ENCODE results near the gene TRIM26.

TRIM26 gene

GRCh38 chr6:30207619-30208295 is 5.4 kb downstream of the TRIM26 start:
- DNase-seq: no peak

DNA sequence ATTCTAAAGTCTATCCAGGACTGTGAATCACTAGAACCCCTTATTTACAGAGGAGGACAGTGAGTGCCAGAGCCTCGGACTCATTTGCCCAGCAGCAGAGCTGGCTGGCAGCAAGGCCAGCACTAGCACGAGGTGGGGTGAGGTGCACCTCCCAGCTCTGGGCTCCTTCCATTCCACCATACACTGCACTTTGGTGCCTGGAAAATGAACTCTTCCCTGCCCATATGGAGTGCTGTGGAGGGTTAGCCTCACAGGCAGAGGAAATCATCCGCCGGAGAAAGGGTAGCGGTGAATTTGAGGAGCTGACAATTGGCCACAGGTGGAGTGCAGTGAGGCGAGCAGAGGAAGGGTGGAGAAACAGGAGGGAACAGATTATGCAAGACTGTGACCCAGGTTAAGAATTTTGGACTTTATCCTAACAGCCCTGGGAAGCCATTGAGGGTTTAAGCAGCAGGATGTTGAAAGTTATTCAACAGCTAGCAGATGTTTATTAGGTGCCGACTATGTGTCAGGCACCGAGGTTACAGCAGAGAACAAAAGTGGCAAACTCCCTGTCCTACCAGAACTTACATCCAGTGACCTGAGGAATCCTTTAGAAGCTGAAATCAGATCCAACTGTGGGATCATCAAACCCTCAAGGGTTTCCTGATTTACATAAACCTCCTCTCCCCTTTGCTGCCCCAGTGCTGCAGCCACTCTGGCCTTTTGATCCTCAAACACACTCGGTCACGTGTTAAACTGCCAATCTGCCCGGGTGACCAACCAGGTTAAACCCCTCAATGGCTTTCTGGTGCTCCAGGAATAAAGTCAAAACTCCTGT is 6.2 kb downstream of the TRIM26 start:
- DNase-seq: no peak

GRCh38 chr6:30206152-30206551 is 7.1 kb downstream of the TRIM26 start:
- DNase-seq: no peak

GRCh38 chr6:30204116-30204515 is 9.1 kb downstream of the TRIM26 start:
- DNase-seq: no peak

- DNase-seq: no peak
Observed at GRCh38 chr6:30202366-30202765, 10.8 kb downstream of the TRIM26 start.

- DNase-seq: no peak
Observed at GRCh38 chr6:30200551-30201281, 12.5 kb downstream of the TRIM26 start.

DNA sequence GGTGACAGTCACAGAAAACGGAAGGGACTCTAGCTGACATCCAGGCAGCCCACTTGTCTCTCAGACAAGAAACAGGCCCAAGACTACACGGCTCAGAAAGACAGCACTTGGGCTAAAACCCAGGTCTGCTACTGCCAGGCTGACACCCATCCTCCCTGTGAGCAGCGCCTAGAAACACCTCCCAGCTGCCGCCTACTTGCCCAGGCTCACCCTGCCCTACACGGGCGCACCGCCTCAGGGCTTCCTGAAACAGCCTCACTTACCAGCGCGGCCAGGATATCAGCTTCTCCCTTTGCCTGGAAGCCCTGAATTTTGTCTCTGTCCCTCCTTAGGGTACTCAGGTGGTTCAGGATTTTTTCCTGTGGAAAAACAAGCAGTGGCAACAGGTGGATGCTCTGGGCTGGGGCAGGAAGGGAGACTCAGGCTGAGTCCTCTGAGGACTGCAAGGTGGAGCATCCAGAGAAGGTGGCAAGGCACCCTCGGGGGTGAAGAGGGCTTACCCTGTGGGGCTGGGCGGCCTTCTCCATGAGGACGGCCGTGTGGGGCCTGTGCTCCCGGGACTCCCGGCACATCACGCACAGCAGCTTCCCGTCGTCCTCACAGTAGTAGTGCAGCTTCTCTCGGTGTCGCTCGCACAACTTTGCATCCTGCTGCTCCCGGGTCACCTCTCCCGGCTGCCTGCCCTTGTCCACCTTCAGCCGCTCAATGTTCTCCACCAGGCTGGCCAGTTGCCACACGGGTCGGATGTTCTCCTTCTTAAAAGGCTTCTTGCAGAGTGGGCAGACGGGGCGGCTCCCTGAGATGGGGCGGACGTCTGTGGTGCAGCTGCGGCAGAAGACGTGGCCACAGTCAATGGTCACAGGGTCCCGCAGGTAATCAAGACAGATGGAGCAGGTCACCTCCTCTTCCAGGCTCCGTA is 14.8 kb downstream of the TRIM26 start:
- no peak for DNase-seq

DNA sequence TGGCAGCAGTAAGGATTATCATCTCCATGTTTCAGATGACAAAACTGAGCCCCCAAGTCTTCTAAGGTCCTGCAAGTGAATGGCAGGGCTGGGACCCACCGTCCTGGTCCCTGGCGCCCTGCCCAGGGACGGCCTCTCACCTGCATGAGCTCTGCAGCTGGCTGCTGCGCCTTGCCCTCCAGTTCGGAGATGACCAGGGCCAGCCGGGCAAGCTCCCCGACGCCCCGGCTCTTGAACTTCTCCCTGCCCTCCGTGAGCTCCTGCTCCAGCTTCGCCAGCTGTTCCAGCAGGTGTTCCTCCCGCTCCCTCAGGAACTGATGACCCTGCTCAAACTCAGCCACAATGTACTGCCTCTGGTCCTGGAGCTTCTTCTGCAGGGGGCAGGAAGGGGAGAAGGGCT is 16.8 kb downstream of the TRIM26 start:
- no peak for DNase-seq

GRCh38 chr6:30195951-30196350 is 17.3 kb downstream of the TRIM26 start:
- no peak for DNase-seq

- DNase-seq: no peak
Observed at GRCh38 chr6:30194797-30195690, 18.2 kb downstream of the TRIM26 start.

- no peak for DNase-seq
Observed at GRCh38 chr6:30192076-30192475, 21.1 kb downstream of the TRIM26 start.

- no peak for DNase-seq
Observed at GRCh38 chr6:30188541-30188940, 24.7 kb downstream of the TRIM26 start.

GRCh38 chr6:30185846-30186484 is 27.2 kb downstream of the TRIM26 start:
- no peak for DNase-seq

- no peak for DNase-seq
Observed at GRCh38 chr6:30184417-30185031, 28.7 kb downstream of the TRIM26 start.

DNA sequence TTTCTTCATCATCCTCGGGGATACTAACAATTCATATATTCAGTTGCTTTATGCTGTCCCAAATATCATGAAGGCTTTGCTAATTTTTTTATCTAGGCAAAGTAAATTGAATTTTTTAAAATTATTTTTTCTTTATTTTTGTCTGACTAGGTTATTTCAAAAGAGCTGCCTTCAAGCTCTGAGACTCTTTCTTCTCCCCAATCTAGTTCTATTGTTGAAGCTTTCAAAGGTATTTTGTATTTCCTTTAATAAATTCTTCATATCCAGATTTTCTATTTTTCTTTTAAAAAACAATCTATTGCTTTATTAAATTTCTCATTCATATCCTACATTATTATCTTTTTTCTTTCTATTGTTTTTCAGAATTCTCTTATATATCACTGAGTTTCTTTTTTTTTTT is 33.1 kb downstream of the TRIM26 start:
- DNase-seq: no peak

DNA sequence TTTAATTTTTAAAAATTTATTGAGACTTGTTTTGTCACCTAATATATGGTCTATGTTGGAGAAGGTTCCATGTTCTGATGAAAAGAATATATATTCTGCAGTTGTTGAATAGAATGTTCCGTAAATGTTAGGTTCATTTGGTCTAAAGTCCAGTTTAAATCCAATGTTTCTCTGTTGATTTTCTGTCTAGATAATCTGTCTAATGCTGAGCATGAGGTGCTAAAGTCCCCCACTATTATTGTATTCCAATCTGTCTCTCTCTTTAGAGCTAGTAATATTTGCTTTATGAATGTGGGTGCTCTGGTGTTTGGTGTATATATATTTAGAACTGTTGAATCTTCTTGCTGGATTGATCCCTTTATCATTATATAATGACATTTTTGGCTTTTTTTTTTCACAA is 34.4 kb downstream of the TRIM26 start:
- DNase-seq: no peak

DNA sequence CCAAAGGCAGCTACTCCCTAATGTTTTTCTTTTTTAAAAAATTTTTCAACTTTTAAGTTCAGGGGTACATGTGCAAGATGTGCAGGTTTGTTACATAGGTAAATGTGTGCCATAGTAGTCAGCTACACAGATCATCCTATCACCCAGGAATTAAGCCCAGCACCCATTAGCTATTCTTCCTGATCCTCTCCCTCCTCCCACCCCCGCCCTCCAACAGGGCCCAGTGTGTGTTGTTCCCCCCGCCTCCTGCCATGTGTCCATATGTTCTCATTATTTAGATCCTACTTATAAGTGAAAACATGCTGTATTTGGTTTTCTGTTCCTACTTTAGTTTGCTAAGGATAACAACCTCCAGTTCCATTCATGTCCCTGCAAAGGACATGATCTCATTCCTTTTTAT is 37.4 kb downstream of the TRIM26 start:
- no peak for DNase-seq

- DNase-seq: no peak
Observed at GRCh38 chr6:30172681-30173080, 40.5 kb downstream of the TRIM26 start.

DNA sequence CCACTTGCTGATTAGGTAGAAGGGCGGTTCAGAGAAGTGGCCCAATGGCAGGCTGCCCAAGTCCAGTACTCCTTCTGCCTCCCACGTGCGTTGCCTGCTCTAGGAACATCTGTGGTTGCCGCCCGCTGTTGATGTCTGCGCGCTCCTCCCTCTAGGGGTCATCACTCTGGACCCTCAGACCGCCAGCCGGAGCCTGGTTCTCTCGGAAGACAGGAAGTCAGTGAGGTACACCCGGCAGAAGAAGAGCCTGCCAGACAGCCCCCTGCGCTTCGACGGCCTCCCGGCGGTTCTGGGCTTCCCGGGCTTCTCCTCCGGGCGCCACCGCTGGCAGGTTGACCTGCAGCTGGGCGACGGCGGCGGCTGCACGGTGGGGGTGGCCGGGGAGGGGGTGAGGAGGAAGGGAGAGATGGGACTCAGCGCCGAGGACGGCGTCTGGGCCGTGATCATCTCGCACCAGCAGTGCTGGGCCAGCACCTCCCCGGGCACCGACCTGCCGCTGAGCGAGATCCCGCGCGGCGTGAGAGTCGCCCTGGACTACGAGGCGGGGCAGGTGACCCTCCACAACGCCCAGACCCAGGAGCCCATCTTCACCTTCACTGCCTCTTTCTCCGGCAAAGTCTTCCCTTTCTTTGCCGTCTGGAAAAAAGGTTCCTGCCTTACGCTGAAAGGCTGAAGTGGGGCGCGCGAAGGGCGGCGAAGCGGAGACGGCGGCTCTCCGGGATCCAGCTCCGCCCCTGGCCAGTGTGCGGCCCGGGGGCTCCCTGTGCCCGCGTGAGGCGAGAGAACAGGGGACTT is 41.3 kb downstream of the TRIM26 start:
- DNase-seq: no peak
